GM10266 (cell line): ENCODE results near the gene ZPR1.

Experiments used
- DNase-seq: peaks from one replicate; pipeline ENCODE4 v3.0.0; 2012; ENCODE audit errors: extremely low spot score
- CTCF ChIP-seq: IDR thresholded peaks from 2 replicates; pipeline ENCODE4 v1.5.1; 2012; ENCODE audit warnings: mild to moderate bottlenecking, low read depth; ENCODE audit not compliant: control insufficient read depth, insufficient read depth; ENCODE audit errors: missing control alignments

ZPR1 gene

GRCh38 chr11:116724813-116725212, 63.0 kb downstream of the ZPR1 start:
- no peak for TF ChIP-seq CTCF
- no peak for DNase-seq
